Adipocyte (in vitro differentiated cells): ENCODE measurements around the gene FUCA2.

Experiments used
- DNase-seq: peaks from one replicate; pipeline ENCODE4 v3.0.0-alpha.2; 2015; ENCODE audit warnings: low read depth
- H3K27me3 ChIP-seq: replicated peaks from 2 replicates; pipeline ENCODE4 v1.7.0; 2013; ENCODE audit warnings: mild to moderate bottlenecking, low read length, moderate library complexity; ENCODE audit not compliant: control insufficient read depth, insufficient read depth
- H3K36me3 ChIP-seq: 2 replicates; pipeline ENCODE4 v1.7.0; 2013; ENCODE audit warnings: low read length, mild to moderate bottlenecking, moderate library complexity; ENCODE audit not compliant: control insufficient read depth, insufficient read depth, severe bottlenecking
- H3K4me1 ChIP-seq: 2 replicates; pipeline ENCODE4 v1.7.0; 2013; ENCODE audit warnings: mild to moderate bottlenecking, low read length, moderate library complexity; ENCODE audit not compliant: control insufficient read depth, insufficient read depth
- H3K4me3 ChIP-seq: 2 replicates; pipeline ENCODE4 v1.7.0; 2013; ENCODE audit warnings: mild to moderate bottlenecking, low read length, moderate library complexity
- H3K9ac ChIP-seq: 2 replicates; pipeline ENCODE4 v1.7.0; 2013; ENCODE audit warnings: mild to moderate bottlenecking, low read length, moderate library complexity
- H3K9me3 ChIP-seq: 2 replicates; pipeline ENCODE4 v1.7.0; 2013; ENCODE audit warnings: mild to moderate bottlenecking, low read length, moderate library complexity; ENCODE audit not compliant: control insufficient read depth

The FUCA2 gene

DNA sequence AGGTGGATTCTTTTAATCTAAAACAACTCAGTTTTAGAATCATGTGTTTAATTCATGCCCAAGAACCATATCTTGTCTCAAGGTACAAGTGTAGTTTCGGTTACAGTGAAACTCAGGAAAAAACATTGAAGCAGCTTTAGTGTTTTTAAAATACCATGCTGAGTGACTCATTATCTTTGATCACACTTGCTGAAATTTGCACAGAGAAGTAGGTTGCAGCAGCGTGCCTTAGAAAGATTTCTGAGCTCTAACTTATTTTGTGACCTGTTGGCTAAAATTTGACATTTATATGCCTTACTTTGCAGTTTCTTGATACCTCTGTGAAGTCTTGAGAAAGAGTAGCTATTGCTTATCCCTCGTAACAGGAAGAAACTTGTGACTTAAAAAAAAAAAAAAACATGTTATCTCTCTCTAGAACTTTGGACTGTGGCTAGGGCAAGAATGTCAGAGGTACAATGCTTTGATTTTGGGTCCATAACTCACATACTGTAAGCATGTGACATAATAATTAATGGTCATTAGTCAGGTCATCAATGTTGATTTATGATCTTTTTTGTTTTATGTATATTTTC is 34.5 kb upstream of the FUCA2 start:
- H3K4me3 ChIP-seq, result no peak overlapping the region
- no peak overlapping the region for H3K9ac ChIP-seq
- H3K9me3 ChIP-seq, result no peaks in the 10 kb centered on the region
- DNase-seq, result peak; percentile 41
- H3K27me3 ChIP-seq, result no peaks in the 10 kb centered on the region
- H3K36me3 ChIP-seq, result no peaks in the 10 kb centered on the region
- H3K4me1 ChIP-seq, result no peaks in the 10 kb centered on the region

DNA sequence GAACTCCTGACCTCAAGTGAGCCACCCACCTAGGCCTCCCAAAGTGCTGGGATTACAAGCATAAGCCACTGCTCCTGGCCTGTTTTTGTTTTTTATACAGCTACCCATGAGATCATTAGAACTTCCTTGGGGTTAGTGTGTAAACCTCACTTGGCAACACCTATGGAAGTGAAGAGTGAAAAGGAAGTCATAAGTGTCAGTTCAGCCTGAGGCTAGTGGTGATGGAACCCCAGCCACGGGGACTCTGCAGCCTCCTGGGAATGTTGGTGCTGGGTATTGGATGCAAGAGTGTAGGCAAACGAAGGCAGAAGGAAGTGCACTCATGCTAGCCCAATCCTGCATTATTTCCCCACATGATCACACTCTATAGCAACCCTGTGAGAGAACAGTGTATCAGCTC is 33.6 kb upstream of the FUCA2 start:
- H3K9ac ChIP-seq, result no peak overlapping the region
- no peaks in the 10 kb centered on the region for H3K36me3 ChIP-seq
- H3K9me3 ChIP-seq, result no peaks in the 10 kb centered on the region

DNA sequence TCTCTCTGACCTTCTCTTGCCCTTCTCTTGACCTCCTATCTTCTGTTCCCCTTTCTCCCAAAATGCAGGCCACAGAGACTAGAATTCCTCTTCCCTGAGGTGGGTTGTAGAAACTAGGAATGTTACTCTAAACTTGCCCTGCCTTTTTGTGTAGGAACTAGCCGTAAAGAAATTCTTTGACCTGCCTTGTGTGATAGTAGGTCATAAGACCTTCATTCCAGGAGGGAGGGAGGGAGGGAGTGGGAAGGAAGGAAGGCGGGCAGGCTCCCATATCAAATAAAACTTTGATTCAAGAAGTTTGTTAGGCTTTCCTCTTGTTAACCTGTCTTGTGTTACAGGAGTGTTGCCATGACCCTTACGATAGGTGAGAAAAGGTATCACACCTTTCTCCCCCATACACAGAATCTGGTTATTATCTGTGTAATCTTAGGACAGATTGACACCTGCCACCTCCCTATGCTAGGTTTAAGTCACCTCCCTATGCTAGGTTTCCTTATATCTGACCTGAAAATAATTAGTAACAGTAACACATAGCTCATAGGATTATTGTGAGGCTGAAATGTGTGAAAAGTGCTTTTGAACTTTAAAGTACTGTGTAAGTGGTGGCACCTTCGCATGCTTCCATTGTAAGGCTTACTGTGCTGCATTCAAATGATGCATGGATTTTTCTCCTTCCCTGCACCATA is 32.6 kb upstream of the FUCA2 start:
- no peak overlapping the region for H3K4me3 ChIP-seq
- no peak overlapping the region for H3K9ac ChIP-seq
- no peaks in the 10 kb centered on the region for H3K36me3 ChIP-seq
- H3K9me3 ChIP-seq, result no peaks in the 10 kb centered on the region
- no peaks in the 10 kb centered on the region for H3K27me3 ChIP-seq
- DNase-seq, result no peak
- H3K4me1 ChIP-seq, result no peaks in the 10 kb centered on the region

More for the DNA sequence above, 33.6 kb upstream of the FUCA2 start:
- Histone ChIP-seq H3K4me1 (no peaks in the 10 kb centered on the region), H3K27me3 (no peaks in the 10 kb centered on the region), H3K4me3 (no peak overlapping the region)
- DNase-seq, result no peak

DNA sequence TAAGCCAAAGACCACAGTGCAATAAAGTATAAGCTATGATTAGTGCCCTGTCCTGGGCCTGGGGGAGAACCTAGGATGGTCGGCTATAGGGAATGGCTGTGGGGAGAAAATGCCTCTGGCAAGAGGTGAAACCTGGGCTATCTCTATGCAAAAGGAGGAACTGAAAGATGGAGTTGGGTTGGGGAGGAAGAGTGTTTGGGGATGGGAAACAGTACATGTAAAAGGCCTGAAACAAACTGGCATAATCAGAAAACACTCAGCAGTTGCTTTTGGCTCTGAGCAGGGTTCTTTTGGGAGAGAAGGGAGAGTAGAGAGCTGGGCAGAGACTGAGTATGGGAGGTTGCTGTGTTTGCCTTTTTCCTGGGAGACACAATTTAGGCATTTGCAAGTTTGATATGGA is 31.9 kb upstream of the FUCA2 start:
- DNase-seq, result no peak
- Histone ChIP-seq H3K9me3 (no peaks in the 10 kb centered on the region), H3K36me3 (no peaks in the 10 kb centered on the region)

DNA sequence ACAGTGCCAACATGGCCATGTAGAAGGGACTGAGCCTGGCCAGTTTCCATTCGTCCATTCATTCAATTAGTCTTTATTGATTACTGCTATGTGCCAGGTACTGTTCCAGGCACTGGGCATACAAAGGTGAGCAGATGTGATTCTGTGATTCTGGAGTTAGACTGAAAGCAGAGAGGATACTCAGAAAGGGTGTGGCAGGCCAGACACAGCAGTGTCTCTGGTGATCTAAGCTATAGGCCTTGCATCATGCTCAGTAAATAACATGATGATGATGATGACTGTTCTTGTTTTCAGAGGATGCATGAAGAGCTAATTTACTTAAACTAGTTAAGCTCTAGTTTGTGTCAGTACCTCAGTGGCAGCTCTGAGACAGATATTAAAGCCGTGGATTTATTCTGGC is 31.4 kb upstream of the FUCA2 start:
- Histone ChIP-seq H3K4me1 (no peaks in the 10 kb centered on the region), H3K27me3 (no peaks in the 10 kb centered on the region), H3K4me3 (no peak overlapping the region), H3K36me3 (no peaks in the 10 kb centered on the region), H3K9me3 (no peaks in the 10 kb centered on the region), H3K9ac (no peak overlapping the region)
- DNase-seq, result peak; percentile 8

More for the DNA sequence above, 31.9 kb upstream of the FUCA2 start:
- Histone ChIP-seq H3K9ac (no peak overlapping the region), H3K4me3 (no peak overlapping the region), H3K27me3 (no peaks in the 10 kb centered on the region), H3K4me1 (no peaks in the 10 kb centered on the region)

DNA sequence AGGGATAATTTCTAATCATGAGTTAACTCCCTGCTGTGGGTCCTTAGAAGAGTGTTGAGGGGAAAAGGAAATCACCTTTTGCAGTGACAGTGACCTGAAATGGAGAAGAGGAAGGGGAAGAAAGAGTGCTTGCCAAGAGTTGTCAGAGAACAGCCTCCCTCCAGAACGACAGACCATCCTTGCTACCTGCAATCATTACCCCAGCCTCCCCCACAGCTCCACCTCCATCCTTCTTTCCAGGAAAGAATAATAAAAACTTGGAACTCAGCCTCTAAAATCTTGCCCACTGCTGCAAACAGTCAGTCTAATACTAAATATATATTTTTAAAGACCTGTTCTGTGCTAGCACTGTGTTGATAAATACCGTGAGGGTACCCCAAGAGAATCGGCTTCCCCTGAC is 28.7 kb upstream of the FUCA2 start:
- H3K9ac ChIP-seq, result no peak overlapping the region
- no peaks in the 10 kb centered on the region for H3K27me3 ChIP-seq
- H3K4me1 ChIP-seq, result peaks cover 5% of the 10 kb centered on the region
- H3K9me3 ChIP-seq, result no peaks in the 10 kb centered on the region
- DNase-seq, result no peak
- no peak overlapping the region for H3K4me3 ChIP-seq
- no peaks in the 10 kb centered on the region for H3K36me3 ChIP-seq

DNA sequence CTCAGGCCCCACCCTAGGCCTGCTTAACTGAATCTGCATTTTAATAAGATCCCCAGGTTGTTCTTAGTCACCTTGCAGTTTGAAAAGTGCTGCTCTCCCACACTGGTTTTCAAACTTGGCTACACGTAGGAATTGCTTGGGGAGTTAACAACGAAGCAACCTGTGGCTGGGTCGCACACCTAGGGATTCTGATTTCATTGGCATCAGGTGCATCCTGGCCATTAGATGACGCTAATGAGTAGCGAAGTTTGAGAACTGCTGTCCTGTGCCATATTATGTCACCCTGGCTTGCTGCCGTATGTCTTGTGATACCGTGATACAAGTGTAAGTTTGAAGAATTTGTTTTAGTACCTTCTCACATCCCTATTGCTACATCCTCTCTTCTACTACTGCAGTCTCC is 28.2 kb upstream of the FUCA2 start:
- H3K9ac ChIP-seq, result no peak overlapping the region
- DNase-seq, result no peak
- no peaks in the 10 kb centered on the region for H3K9me3 ChIP-seq
- no peak overlapping the region for H3K4me3 ChIP-seq
- H3K27me3 ChIP-seq, result no peaks in the 10 kb centered on the region
- peaks cover 5% of the 10 kb centered on the region for H3K4me1 ChIP-seq
- H3K36me3 ChIP-seq, result no peaks in the 10 kb centered on the region

DNA sequence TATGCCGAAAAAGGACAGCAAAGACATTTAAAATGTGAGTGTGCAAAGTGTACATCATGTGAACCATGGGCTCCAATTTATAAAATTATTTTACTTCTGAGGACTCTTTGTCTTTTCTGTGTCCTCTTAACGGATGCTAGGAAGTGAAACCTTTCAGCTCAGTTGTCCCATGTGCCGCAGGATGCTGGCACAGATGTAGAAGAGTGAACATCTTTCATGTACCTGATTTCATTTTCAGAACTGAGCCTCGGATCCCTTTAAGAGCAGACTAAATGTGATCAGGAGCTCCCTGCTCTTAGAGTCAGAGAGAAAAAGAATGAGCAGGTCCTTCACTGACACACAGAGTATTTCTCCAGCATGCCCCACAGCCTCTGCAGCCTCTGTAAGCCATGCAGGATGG is 27.6 kb upstream of the FUCA2 start:
- Histone ChIP-seq H3K9me3 (no peaks in the 10 kb centered on the region), H3K4me3 (no peak overlapping the region), H3K9ac (no peak overlapping the region), H3K27me3 (no peaks in the 10 kb centered on the region), H3K4me1 (peaks cover 5% of the 10 kb centered on the region), H3K36me3 (no peaks in the 10 kb centered on the region)
- DNase-seq, result no peak

DNA sequence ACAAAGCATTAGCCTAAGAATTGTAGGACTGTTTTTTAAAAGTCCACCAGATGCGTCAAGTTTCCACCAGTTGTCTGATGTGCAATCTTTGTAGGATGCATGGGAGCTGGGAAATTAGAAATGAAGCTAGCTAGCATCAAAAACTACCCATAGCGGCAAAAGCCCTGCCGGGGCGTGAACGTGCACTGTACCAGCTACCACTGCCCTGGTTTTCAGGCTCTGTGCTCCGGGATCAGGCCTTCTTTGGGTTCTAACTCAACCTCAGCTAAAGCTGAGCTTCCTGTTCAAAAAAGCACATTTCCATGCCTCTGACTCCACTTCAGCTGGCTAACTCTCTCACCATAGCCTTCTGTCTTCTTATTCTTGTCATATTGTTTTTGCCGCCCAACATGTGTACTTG is 26.9 kb upstream of the FUCA2 start:
- DNase-seq, result no peak
- Histone ChIP-seq H3K9me3 (no peaks in the 10 kb centered on the region), H3K9ac (no peak overlapping the region), H3K4me3 (no peak overlapping the region), H3K27me3 (no peaks in the 10 kb centered on the region), H3K4me1 (peaks cover 5% of the 10 kb centered on the region), H3K36me3 (no peaks in the 10 kb centered on the region)

DNA sequence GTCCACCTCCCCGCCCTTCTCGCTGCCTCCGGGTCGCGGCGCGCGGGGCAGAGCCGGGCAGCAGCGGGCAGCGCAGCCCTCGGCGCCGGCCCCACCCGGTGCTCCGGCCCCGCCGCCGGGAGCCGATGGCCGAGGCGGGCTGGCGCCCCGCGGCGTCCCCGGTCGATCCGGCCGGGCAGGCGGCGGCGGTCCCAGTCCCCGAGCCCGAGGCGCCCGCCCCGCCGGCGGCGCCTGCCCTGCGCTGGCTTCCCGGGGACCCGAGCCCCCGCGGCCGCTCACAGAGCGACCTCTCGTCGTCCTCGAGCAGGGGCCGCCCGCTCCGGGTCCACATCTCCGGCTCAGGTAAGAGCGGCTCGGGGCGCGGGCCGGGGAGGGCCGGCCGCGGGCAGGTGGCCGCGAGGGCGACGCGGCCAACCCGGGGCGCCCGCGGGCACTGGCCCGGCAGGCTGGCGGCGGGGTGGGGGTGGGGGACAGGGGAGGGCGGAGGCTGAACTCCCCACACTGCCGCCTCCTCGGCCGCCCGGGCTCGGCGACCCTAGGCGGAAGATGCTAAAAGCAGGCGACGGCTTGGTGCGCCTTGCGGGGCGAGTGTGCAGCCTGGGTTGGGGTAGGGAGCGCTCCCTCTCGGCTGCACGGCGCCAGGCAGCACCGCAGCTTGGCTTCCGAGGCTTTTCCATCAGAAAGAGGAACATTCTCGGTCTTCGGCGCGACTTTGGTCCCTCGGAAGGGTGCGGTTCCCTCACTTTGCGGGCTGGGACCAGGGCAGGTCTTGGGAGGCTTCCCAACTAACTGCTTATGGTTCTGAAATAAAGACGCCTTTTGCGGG is 25.6 kb upstream of the FUCA2 start:
- Histone ChIP-seq H3K4me1 (peaks cover 5% of the 10 kb centered on the region), H3K9me3 (no peaks in the 10 kb centered on the region), H3K27me3 (no peaks in the 10 kb centered on the region), H3K4me3 (peak overlapping the region; percentile 84), H3K9ac (peak overlapping the region; percentile 71), H3K36me3 (no peaks in the 10 kb centered on the region)
- DNase-seq, result peak; percentile 77

DNA sequence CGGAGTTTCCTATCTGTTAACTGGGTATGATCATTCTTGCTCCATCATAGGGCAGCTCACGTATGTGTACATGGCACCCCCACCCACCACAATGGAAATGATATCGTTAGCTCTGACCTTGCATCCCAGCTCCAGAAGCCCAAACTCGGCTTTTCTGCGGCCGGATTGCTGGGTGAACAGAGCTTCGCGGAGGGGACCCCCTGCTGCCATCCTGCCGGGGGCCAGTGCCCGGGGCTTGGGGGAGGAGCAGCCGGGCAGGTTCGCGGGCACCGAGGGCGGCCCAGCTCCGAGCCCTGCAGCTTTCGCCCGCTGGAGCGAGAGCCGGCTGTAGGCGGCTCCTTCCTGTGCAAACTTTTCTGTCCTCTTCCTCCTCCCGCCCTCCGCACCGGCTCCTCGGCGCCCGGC is 24.9 kb upstream of the FUCA2 start:
- no peaks in the 10 kb centered on the region for H3K27me3 ChIP-seq
- peak overlapping the region; percentile 84 for H3K4me3 ChIP-seq
- no peaks in the 10 kb centered on the region for H3K9me3 ChIP-seq
- H3K4me1 ChIP-seq, result peaks cover 5% of the 10 kb centered on the region
- peak overlapping the region; percentile 71 for H3K9ac ChIP-seq
- no peak for DNase-seq
- H3K36me3 ChIP-seq, result no peaks in the 10 kb centered on the region
